HG02840 (cell line): Measurements from ENCODE around the gene PRXL2A.

Experiments
- ATAC-seq: cut with Tn5 transposase; IDR thresholded peaks from one replicate; pipeline ENCODE4 v1.9.1; 2021; ENCODE audit warnings: mild to moderate bottlenecking, moderate library complexity, moderate number of reproducible peaks; ENCODE audit not compliant: unreplicated experiment, low FRiP score

Gene PRXL2A

GRCh38 chr10:80442879-80443278, 34.5 kb downstream of the PRXL2A start:
- no peak for ATAC-seq

- ATAC-seq, result no peak
These were observed 35.2 kb downstream of the PRXL2A start for GRCh38 chr10:80443531-80443974.

- ATAC-seq, result no peak
These were observed 35.8 kb downstream of the PRXL2A start for GRCh38 chr10:80444124-80444523.

- ATAC-seq, result peak; percentile 72
These were observed 36.4 kb downstream of the PRXL2A start for GRCh38 chr10:80444646-80445319.

GRCh38 chr10:80447436-80448190, 39.3 kb downstream of the PRXL2A start:
- no peak for ATAC-seq

- ATAC-seq, result no peak
These were observed 40.0 kb downstream of the PRXL2A start for GRCh38 chr10:80448209-80448942.

- no peak for ATAC-seq
These were observed 41.2 kb downstream of the PRXL2A start for GRCh38 chr10:80449520-80449919.

- no peak for ATAC-seq
These were observed 42.8 kb downstream of the PRXL2A start for GRCh38 chr10:80451132-80451531.

GRCh38 chr10:80452069-80452468, 43.7 kb downstream of the PRXL2A start:
- ATAC-seq, result no peak

- ATAC-seq, result no peak
These were observed 44.3 kb downstream of the PRXL2A start for GRCh38 chr10:80452640-80453039.

GRCh38 chr10:80453056-80453841, 44.9 kb downstream of the PRXL2A start:
- no peak for ATAC-seq

GRCh38 chr10:80453842-80454512, 45.6 kb downstream of the PRXL2A start, which contains the start of gene TSPAN14:
Gene TSPAN14, plus strand, starts transcription at chr10:80454310. Its CDS starts 34,924 bp downstream, at chr10:80489234.
- ATAC-seq, result peak; percentile 61

- peak; percentile 35 for ATAC-seq
These were observed 46.4 kb downstream of the PRXL2A start for GRCh38 chr10:80454513-80455460.

- ATAC-seq, result no peak
These were observed 47.4 kb downstream of the PRXL2A start for GRCh38 chr10:80455461-80456349.

GRCh38 chr10:80457554-80458262, 49.4 kb downstream of the PRXL2A start:
- ATAC-seq, result no peak

GRCh38 chr10:80458263-80458625, 49.9 kb downstream of the PRXL2A start:
- no peak for ATAC-seq

GRCh38 chr10:80458638-80459037, 50.3 kb downstream of the PRXL2A start:
- no peak for ATAC-seq
